ENCODE measurements around the gene CNNM2.

CNNM2 gene

GRCh38 chr10:103102195-103102594 lies 184.1 kb downstream of the CNNM2 start:
- DNase-seq (ENCODE audit: low read depth in 1 of 2, low spot score in 1 of 2) = no peak
- no peak overlapping the region for H3K4me3 ChIP-seq (replicated peaks; ENCODE audit: insufficient read depth, low read length)
- H3K27me3 ChIP-seq (ENCODE audit: insufficient read depth, poor library complexity, severe bottlenecking) = no peaks in the 10 kb centered on the region
- no peak overlapping the region for H3K27ac ChIP-seq (replicated peaks)
- TF ChIP-seq POLR2AphosphoS5 (IDR thresholded peaks at IDR 0.05; ENCODE audit: low read depth) = no peak
- TF ChIP-seq SPI1 (IDR thresholded peaks at IDR 0.05; ENCODE audit: borderline replicate concordance, low read depth) = no peak
- TF ChIP-seq, protein P1, sequence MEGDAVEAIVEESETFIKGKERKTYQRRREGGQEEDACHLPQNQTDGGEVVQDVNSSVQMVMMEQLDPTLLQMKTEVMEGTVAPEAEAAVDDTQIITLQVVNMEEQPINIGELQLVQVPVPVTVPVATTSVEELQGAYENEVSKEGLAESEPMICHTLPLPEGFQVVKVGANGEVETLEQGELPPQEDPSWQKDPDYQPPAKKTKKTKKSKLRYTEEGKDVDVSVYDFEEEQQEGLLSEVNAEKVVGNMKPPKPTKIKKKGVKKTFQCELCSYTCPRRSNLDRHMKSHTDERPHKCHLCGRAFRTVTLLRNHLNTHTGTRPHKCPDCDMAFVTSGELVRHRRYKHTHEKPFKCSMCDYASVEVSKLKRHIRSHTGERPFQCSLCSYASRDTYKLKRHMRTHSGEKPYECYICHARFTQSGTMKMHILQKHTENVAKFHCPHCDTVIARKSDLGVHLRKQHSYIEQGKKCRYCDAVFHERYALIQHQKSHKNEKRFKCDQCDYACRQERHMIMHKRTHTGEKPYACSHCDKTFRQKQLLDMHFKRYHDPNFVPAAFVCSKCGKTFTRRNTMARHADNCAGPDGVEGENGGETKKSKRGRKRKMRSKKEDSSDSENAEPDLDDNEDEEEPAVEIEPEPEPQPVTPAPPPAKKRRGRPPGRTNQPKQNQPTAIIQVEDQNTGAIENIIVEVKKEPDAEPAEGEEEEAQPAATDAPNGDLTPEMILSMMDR (IDR thresholded peaks at IDR 0.05; ENCODE audit: insufficient read depth, low read length) = no peak
- no peak for TF ChIP-seq REST (IDR thresholded peaks at IDR 0.05; ENCODE audit: insufficient replicate concordance, low read depth)
- TF ChIP-seq GABPA (IDR thresholded peaks at IDR 0.05; ENCODE audit: low read depth) = no peak

GRCh38 chr10:103103989-103104388 lies 185.9 kb downstream of the CNNM2 start:
- DNase-seq (ENCODE audit: low read depth in 1 of 2, low spot score in 1 of 2) = no peak
- H3K27ac ChIP-seq (replicated peaks) = no peak overlapping the region
- H3K4me3 ChIP-seq (replicated peaks; ENCODE audit: insufficient read depth, low read length) = no peak overlapping the region
- TF ChIP-seq SPI1 (IDR thresholded peaks at IDR 0.05; ENCODE audit: borderline replicate concordance, low read depth) = no peak
- TF ChIP-seq POLR2AphosphoS5 (IDR thresholded peaks at IDR 0.05; ENCODE audit: low read depth) = no peak
- no peak for TF ChIP-seq REST (IDR thresholded peaks at IDR 0.05; ENCODE audit: insufficient replicate concordance, low read depth)
- H3K27me3 ChIP-seq (ENCODE audit: insufficient read depth, poor library complexity, severe bottlenecking) = no peaks in the 10 kb centered on the region

GRCh38 chr10:103104721-103105120 lies 186.6 kb downstream of the CNNM2 start:
- DNase-seq (ENCODE audit: low read depth in 1 of 2, low spot score in 1 of 2) = no peak
- TF ChIP-seq, protein P1 (IDR thresholded peaks at IDR 0.05; ENCODE audit: insufficient read depth, low read length) = no peak
- TF ChIP-seq SPI1 (IDR thresholded peaks at IDR 0.05; ENCODE audit: borderline replicate concordance, low read depth) = no peak
- TF ChIP-seq GABPA (IDR thresholded peaks at IDR 0.05; ENCODE audit: low read depth) = no peak
- TF ChIP-seq REST (IDR thresholded peaks at IDR 0.05; ENCODE audit: insufficient replicate concordance, low read depth) = no peak
- TF ChIP-seq POLR2AphosphoS5 (IDR thresholded peaks at IDR 0.05; ENCODE audit: low read depth) = no peak
- H3K27ac ChIP-seq (replicated peaks) = no peak overlapping the region
- H3K27me3 ChIP-seq (ENCODE audit: insufficient read depth, poor library complexity, severe bottlenecking) = no peaks in the 10 kb centered on the region
- H3K4me3 ChIP-seq (replicated peaks; ENCODE audit: insufficient read depth, low read length) = no peak overlapping the region
